Thoracic aorta (tissue), 2 donors: ENCODE results near the gene GNG14. TPM values are rescaled to one million over a fixed set of nuclear protein-coding genes. Genes with fewer than 3 reads are reported as not detected.

Source experiments
- ATAC-seq: fragments of 150-250 bp; one replicate; pipeline ENCODE4 v1.8.0; 2017; ENCODE audit warnings: low read depth; ENCODE audit not compliant: insufficient number of reproducible peaks, low FRiP score
- DNase-seq: peaks from one replicate; pipeline ENCODE4 v3.0.0-alpha.2; 2020; ENCODE audit warnings: low spot score
- H3K27ac ChIP-seq, 2 donors: fragments of 200-600 bp; sonication (generic); 1 replicate in 1 of 2; 2 replicates in 1 of 2; pipeline ENCODE4 v1.5.1; 2016; ENCODE audit warnings: mild to moderate bottlenecking in 2 of 2, moderate library complexity in 2 of 2
- H3K27me3 ChIP-seq: fragments of 200-600 bp; sonication (generic); replicated peaks from 2 replicates; pipeline ENCODE4 v1.6.0; 2016; ENCODE audit warnings: mild to moderate bottlenecking; ENCODE audit not compliant: insufficient read depth
- H3K36me3 ChIP-seq: fragments of 200-600 bp; sonication (generic); one replicate; pipeline ENCODE4 v1.5.1; 2016
- H3K4me1 ChIP-seq, 2 donors: fragments of 200-600 bp; sonication (generic); 1 replicate in 1 of 2; 2 replicates in 1 of 2; pipeline versions ENCODE4 v1.5.1 to v1.6.0; 2016; ENCODE audit warnings: low read depth in 2 of 2, mild to moderate bottlenecking in 1 of 2; ENCODE audit not compliant: control insufficient read depth in 1 of 2
- H3K4me3 ChIP-seq: fragments of 200-600 bp; sonication (generic); 2 replicates; pipeline ENCODE4 v1.5.1; 2016; ENCODE audit warnings: mild to moderate bottlenecking
- H3K9me3 ChIP-seq: fragments of 200-600 bp; sonication (generic); 2 replicates; pipeline ENCODE4 v1.5.1; 2016
- total RNA-seq, 2 donors: library from RNA; depleted of rRNA; stranded (reverse); fragments of >200 nt; gene quantifications; one replicate each; pipeline versions ENCODE4 v1.1.0 to v1.2.3, GENCODE V29; 2016
- TF ChIP-seq, protein P1 (sequence below): fragments of 200-600 bp; sonication (generic); IDR thresholded peaks from one replicate; pipeline ENCODE4 v1.5.1; 2019; ENCODE audit warnings: antibody characterized with exemption

Gene GNG14
- total RNA-seq, 2 donors from 2014 or later = not detected

DNA sequence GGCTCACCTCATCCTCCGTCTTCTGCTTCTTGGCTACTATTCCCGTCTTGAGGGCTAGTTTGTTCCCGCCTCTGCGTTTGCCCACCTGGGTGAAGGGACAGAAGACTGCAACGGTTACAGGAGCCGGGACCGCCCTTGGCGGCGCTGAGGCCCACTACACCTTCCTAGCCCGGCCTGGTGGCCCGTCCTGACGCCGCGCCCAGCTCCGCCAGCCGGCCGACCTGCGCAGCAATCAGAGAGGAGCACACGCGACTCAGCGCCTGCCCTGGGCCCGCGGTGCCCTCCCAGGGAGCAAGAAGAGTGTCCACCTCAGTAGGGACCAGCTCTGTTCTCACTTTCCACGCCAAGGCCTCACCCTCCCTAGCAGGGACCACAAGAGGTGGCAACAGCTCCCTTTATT, 43.5 kb downstream of the GNG14 start:
- Histone ChIP-seq H3K4me1 (peaks cover 19 to 30% of the 10 kb centered on the region in 2 donors), H3K9me3 (no peaks in the 10 kb centered on the region), H3K27me3 (no peaks in the 10 kb centered on the region), H3K36me3 (peaks cover 23% of the 10 kb centered on the region), H3K27ac (no peak overlapping the region), H3K4me3 (no peak overlapping the region)
- TF ChIP-seq, protein P1, sequence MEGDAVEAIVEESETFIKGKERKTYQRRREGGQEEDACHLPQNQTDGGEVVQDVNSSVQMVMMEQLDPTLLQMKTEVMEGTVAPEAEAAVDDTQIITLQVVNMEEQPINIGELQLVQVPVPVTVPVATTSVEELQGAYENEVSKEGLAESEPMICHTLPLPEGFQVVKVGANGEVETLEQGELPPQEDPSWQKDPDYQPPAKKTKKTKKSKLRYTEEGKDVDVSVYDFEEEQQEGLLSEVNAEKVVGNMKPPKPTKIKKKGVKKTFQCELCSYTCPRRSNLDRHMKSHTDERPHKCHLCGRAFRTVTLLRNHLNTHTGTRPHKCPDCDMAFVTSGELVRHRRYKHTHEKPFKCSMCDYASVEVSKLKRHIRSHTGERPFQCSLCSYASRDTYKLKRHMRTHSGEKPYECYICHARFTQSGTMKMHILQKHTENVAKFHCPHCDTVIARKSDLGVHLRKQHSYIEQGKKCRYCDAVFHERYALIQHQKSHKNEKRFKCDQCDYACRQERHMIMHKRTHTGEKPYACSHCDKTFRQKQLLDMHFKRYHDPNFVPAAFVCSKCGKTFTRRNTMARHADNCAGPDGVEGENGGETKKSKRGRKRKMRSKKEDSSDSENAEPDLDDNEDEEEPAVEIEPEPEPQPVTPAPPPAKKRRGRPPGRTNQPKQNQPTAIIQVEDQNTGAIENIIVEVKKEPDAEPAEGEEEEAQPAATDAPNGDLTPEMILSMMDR = no peak
- DNase-seq (no peak), ATAC-seq (no peak)

DNA sequence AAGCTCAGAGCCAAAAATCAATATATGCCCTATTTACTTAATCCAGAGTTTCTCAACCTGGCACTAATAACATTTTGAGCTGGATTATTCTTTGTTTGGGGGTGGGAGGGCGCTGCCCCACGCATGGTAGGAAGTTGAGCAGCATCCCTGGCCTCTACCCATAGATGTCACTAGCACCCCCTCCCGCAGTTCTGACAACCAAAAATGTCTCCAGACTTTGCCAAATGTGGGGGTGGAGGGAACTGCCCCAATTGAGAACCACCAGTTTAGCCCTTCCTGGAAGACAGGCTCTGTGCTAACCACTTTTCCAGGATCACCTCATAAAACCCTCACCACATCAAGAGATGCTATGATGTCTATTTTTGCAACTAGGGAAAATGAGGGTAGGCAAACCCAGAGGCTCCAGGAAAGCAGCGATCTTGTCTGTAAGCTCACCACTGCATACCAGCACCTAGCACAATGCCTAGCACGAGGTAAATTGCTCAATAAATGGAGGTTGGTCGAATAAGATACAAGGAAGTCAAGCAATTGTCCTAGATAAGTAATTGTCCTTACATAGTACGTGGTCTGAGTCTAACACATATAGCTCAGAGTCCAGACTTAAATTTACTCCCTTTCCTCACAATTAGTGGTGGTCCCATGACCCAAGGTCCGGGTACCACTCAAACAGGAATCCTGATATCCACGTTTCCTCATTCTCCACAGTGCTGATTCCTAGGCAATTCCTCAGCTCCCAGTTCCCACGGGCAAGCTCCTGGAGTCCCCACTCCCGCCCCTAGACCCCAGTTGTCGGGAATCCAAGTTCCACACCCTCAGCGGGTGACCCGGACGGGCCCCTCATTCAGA, 45.8 kb downstream of the GNG14 start:
- TF ChIP-seq, protein P1 = no peak
- Histone ChIP-seq H3K4me3 (peak overlapping the region; percentile 96), H3K27me3 (no peaks in the 10 kb centered on the region), H3K9me3 (no peaks in the 10 kb centered on the region), H3K36me3 (peaks cover 23% of the 10 kb centered on the region), H3K4me1 (peaks cover 29 to 43% of the 10 kb centered on the region in 2 donors), H3K27ac (peak overlapping the region; percentile 81 to 91)
- no peak for DNase-seq
- no peak for ATAC-seq

DNA sequence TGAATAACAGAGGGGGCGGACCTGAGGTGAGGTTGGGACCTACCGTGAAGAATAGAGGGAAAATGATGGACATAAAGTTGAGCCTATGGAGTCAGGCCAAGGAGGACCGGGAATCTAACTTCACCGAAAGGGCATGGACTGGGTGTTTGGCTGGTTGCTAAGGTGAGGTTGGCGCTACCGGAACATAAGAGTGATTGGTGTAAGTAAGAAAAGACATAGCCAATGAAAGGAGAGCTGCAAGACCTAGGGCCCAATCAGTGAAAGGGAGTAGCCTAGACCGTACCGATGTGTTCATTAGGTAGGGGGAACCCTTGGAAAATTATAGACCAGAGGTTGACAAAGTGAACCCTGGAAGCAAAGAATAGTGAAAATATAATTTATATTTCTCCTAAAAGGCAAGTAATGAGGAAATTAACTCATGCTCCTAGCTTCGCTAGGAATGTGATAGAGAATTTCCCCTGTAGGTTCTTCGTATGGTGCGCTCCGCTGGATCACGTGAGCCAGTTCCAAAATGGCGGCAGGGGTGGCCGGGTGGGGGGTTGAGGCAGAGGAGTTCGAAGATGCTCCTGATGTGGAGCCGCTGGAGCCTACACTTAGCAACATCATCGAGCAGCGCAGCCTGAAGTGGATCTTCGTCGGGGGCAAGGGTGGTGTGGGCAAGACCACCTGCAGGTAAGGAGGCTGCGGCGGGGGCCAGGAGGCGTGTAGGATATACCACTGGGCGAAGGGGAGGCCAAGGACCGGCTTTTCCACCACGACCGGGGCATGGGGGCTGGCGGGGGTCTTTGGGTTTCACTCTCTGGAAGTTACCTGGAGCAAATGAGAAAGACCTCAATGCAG, 49.4 kb downstream of the GNG14 start, which contains the start of gene GET3:
Gene GET3 (plus strand): TSS at position 503 of the 840 bp plus-strand sequence. CDS start 9 bp downstream, at position 512.
- H3K4me1 ChIP-seq = peaks cover 29 to 33% of the 10 kb centered on the region in 2 donors
- ATAC-seq (peak; percentile 98), DNase-seq (peak; percentile 95)
- peak within 1 kb of the TSS; percentile 84 for H3K4me3 ChIP-seq
- peak within 1 kb of the TSS; percentile 81 to 97 for H3K27ac ChIP-seq
- H3K36me3 ChIP-seq = peaks cover 8% of the 10 kb centered on the region
- no peaks in the 10 kb centered on the region for H3K9me3 ChIP-seq
- TF ChIP-seq, protein P1 = peak; percentile 23
- no peaks in the 10 kb centered on the region for H3K27me3 ChIP-seq

DNA sequence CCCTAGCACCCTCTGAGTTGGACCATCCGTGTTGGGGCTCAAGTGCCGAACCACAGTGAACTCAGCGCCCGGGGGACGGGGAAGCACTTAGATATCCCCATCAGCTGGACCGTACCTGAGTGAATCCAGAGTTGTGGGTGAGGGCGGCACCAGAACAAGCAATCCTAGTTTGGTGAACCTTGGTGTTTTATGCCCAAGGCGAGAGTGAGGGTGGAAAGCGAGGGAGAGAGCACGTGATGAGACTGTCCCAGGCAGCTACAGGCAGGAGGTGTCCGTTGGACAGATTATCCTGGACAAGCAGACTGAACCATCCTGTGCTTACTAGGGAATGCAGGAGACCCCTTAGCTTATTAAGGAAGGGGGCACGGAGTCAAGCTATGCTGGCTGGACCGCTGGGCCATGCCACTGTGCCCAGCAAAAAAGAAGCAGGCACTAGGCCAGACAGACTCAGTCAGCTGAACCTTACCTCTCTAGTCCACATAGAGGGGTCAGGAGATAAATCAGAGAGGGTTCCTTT, 50.1 kb downstream of the GNG14 start:
- peak overlapping the region; percentile 84 for H3K4me3 ChIP-seq
- TF ChIP-seq, protein P1 = no peak
- ATAC-seq (no peak), DNase-seq (no peak)
- no peaks in the 10 kb centered on the region for H3K9me3 ChIP-seq
- H3K36me3 ChIP-seq = peaks cover 8% of the 10 kb centered on the region
- no peaks in the 10 kb centered on the region for H3K27me3 ChIP-seq
- peaks cover 23 to 26% of the 10 kb centered on the region in 2 donors for H3K4me1 ChIP-seq
- H3K27ac ChIP-seq = peak overlapping the region; percentile 81 to 97

Other genes with a start within 250 kb of the GNG14 start
- 1 to 10 TPM; 2.4 to 3.4 TPM for gene ZNF443, start 247.0 kb upstream of the GNG14 start, total RNA-seq
- gene ZNF709, start 203.2 kb upstream of the GNG14 start, total RNA-seq = 1 to 10 TPM; 1.4 to 3.5 TPM
- 10 to 100 TPM; 11.6 to 21.7 TPM for gene ZNF564, start 136.5 kb upstream of the GNG14 start, total RNA-seq
- gene ZNF490, start 77.2 kb upstream of the GNG14 start, total RNA-seq = 1 to 10 TPM; 3.4 to 8.1 TPM
- gene ZNF791, start 77.1 kb upstream of the GNG14 start, total RNA-seq = 10 to 100 TPM; 26.0 to 32.4 TPM
- 100 to 1,000 TPM; 111 to 118 TPM for gene MAN2B1, start 21.3 kb upstream of the GNG14 start, total RNA-seq
- gene WDR83, start 21.2 kb upstream of the GNG14 start, total RNA-seq = 10 to 100 TPM; 12.1 to 16.2 TPM
- gene DHPS, start 6.1 kb upstream of the GNG14 start, total RNA-seq = 100 to 1,000 TPM; 101 to 114 TPM
- gene FBXW9, start 8.6 kb downstream of the GNG14 start, total RNA-seq = 1 to 10 TPM; 3.0 to 3.9 TPM
- 10 to 100 TPM; 79.0 to 88.9 TPM for gene TNPO2, start 35.9 kb downstream of the GNG14 start, total RNA-seq
- gene TRIR, start 46.7 kb downstream of the GNG14 start, total RNA-seq = 100 to 1,000 TPM; 252 to 308 TPM
- gene GET3, start 49.5 kb downstream of the GNG14 start, total RNA-seq = 10 to 100 TPM; 30.7 to 50.0 TPM
- not detected for gene BEST2, start 63.8 kb downstream of the GNG14 start, total RNA-seq
- gene HOOK2, start 87.6 kb downstream of the GNG14 start, total RNA-seq = 100 to 1,000 TPM in 1 of 2 donors, 10 to 100 TPM in 1; 22.6 to 102 TPM
- 1,000 to 10,000 TPM in 1 of 2 donors, 100 to 1,000 TPM in 1; 698 to 2,087 TPM for gene JUNB, start 103.5 kb downstream of the GNG14 start, total RNA-seq
- 100 to 1,000 TPM; 107 to 235 TPM for gene PRDX2, start 113.8 kb downstream of the GNG14 start, total RNA-seq
- not detected for gene THSD8, start 114.1 kb downstream of the GNG14 start, total RNA-seq
- 1 to 10 TPM; 3.0 to 7.9 TPM for gene RNASEH2A, start 118.6 kb downstream of the GNG14 start, total RNA-seq
- not detected for gene RTBDN, start 146.6 kb downstream of the GNG14 start, total RNA-seq
- not detected for gene MAST1, start 150.5 kb downstream of the GNG14 start, total RNA-seq
- gene DNASE2, start 193.5 kb downstream of the GNG14 start, total RNA-seq = 10 to 100 TPM; 24.0 to 53.3 TPM
- gene KLF1, start 199.2 kb downstream of the GNG14 start, total RNA-seq = not detected
- 10 to 100 TPM; 30.2 to 60.7 TPM for gene GCDH, start 203.2 kb downstream of the GNG14 start, total RNA-seq
- gene SYCE2, start 231.3 kb downstream of the GNG14 start, total RNA-seq = not detected
- 10 to 100 TPM; 31.8 to 76.8 TPM for gene FARSA, start 245.7 kb downstream of the GNG14 start, total RNA-seq